ENCODE results near the gene CLDN8.

CLDN8 gene

DNA sequence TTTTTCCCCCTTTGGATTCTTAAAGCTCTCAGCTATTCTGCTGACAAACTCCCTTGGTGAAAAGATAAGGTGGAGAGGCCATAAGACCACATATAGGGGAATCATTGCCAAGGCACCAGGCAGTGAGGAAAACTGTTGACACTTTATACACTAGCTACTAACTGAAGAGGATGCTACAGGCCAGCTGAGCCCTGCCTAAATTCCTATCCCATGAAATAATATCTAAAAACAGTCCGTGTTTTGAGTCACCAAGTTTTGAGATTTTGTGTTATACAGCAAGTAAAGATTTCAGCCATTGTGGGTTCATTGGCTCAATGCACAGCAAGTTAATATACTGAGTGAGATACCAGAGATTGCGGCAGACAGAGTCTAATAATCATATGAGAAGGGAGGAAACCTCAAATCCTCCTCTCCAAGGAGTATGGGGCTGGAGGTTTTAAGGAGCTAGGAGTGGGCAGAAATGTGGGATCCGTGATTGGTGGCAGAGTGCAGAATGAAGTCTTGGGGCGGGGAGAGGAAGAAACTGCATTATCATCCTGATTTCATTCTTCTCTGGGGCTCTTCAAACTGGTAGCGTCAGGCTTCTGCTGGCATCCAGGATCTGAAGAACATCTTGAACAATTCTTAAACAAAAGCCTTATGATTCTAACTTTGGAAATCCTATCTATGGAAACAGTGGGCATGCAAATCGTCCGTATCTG, 9.2 kb downstream of the CLDN8 start:
- DNase-seq (ENCODE audit: low read depth): no peak

GRCh38 chr21:30200000-30200399, 15.9 kb downstream of the CLDN8 start:
- DNase-seq (ENCODE audit: low read depth): no peak

- no peak for DNase-seq (ENCODE audit: low read depth)
Measured at GRCh38 chr21:30194701-30195299, 21.1 kb downstream of the CLDN8 start.

DNA sequence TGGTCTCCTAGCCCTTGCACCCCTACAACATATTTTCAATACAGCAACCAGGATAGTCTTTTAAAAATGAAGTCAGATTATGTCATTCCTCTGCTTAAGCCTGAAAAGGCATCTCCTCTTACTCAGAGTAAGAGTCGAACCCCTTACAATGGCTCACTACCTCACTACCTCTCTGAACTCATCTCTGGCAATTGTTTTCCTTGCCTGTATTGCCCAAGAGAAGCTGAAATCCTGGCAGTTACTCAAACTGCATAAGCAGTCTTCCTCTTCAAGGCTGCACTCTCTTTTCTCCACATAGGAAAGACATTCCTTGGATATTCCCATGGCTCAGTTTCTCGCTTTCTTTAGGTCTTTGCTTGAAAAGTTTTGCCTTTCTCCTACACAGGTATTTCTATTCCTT, 22.7 kb downstream of the CLDN8 start:
- DNase-seq (ENCODE audit: low read depth): no peak

GRCh38 chr21:30190554-30190953, 25.3 kb downstream of the CLDN8 start:
- DNase-seq (ENCODE audit: low read depth): no peak

- DNase-seq (ENCODE audit: low read depth): no peak
Measured at GRCh38 chr21:30189773-30190172, 26.1 kb downstream of the CLDN8 start.

- DNase-seq (ENCODE audit: low read depth): no peak
Measured at GRCh38 chr21:30186242-30186641, 29.7 kb downstream of the CLDN8 start.

- DNase-seq (ENCODE audit: low read depth): no peak
Measured at GRCh38 chr21:30168086-30168485, 47.8 kb downstream of the CLDN8 start.

DNA sequence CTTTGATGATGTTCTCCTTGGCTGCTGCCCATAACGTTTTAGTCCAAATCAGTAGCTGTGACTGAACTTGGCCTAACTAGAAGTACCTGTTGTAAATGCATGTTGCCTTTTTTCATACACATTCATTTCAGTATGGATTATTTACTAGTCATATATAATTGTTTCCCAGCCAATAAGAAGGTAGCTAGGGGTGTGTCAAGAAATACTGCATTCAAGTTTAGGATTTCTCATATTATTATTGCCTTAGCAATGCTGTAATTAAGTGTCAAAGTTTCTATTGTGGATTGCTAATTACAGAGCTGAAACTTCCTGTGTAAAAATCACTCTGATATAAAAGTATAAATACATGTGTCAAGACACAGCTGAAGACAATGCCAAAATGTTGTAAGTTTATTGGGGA, 49.2 kb downstream of the CLDN8 start, which contains the start of gene CLDN17:
CLDN17 (minus strand) TSS at position 101 of the 400 bp plus-strand sequence. CDS start 188 bp downstream, outside the sequence.
- no peak for DNase-seq (ENCODE audit: low read depth)

DNA sequence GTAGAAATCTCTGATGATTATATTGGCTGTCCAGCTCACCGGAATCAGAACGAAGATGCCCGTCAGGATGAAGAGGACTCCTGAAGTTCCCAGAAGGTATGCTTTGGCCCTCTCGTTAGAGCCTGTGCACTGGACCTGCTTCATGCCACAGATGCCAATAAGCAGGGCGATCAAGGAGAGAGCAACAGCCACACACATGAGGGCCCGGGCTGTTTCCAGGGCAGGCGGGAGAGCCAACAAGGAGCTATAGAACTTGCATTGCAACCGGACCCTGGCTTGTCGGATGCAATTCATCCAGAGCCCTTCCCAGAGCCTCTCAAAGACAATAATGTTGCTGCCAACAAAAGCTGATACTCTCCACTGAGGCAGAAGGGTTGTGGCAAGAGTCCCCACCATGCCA, 49.7 kb downstream of the CLDN8 start:
- no peak for DNase-seq (ENCODE audit: low read depth)

DNA sequence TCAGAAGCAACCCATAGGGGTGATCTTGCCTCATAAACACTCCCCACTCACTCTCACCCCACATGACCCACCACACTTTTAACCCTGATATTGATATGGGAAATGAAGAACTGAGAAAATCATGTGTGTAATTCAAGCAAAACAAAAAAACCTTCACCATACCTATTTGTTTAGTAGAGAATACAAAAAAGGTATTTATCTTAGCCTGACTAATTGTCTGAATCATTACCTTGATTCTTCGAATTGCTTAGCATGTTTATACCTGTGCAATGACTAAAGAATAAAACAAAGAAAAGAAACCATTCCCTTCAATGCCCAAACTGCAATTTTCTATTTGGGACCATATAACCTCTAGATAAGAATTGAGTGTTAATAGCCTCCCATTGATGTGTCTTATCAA, 51.1 kb downstream of the CLDN8 start:
- DNase-seq (ENCODE audit: low read depth): no peak
